ENCODE data around the gene H6PD.
"Not testable (repeated sequence)": the region's sequence is repeated elsewhere in the genome, so short reads cannot be mapped to it uniquely, and the experiment has no call there.

The H6PD gene

GRCh38 chr1:9299571-9300541, 65.3 kb downstream of the H6PD start:
- DNase-seq (ENCODE audit: low read depth), result not testable (repeated sequence)

GRCh38 chr1:9300573-9300972, 66.0 kb downstream of the H6PD start:
- no peak for DNase-seq (ENCODE audit: low read depth)

GRCh38 chr1:9302745-9303524, 68.4 kb downstream of the H6PD start:
- peak; percentile 79 for DNase-seq (ENCODE audit: low read depth)

- no peak for DNase-seq (ENCODE audit: low read depth)
These were observed 69.3 kb downstream of the H6PD start for GRCh38 chr1:9303916-9304315.

- no peak for DNase-seq (ENCODE audit: low read depth)
These were observed 70.6 kb downstream of the H6PD start for GRCh38 chr1:9305216-9305615.

- DNase-seq (ENCODE audit: low read depth), result no peak
These were observed 71.4 kb downstream of the H6PD start for GRCh38 chr1:9306006-9306405.

- no peak for DNase-seq (ENCODE audit: low read depth)
These were observed 72.7 kb downstream of the H6PD start for GRCh38 chr1:9307303-9307702.

GRCh38 chr1:9308236-9308785, 73.7 kb downstream of the H6PD start:
- no peak for DNase-seq (ENCODE audit: low read depth)

GRCh38 chr1:9309080-9309479, 74.5 kb downstream of the H6PD start:
- no peak for DNase-seq (ENCODE audit: low read depth)

- DNase-seq (ENCODE audit: low read depth), result no peak
These were observed 75.4 kb downstream of the H6PD start for GRCh38 chr1:9309991-9310390.

GRCh38 chr1:9311029-9311428, 76.5 kb downstream of the H6PD start:
- DNase-seq (ENCODE audit: low read depth), result no peak

- DNase-seq (ENCODE audit: low read depth), result no peak
These were observed 76.9 kb downstream of the H6PD start for GRCh38 chr1:9311479-9311878.

- DNase-seq (ENCODE audit: low read depth), result no peak
These were observed 77.7 kb downstream of the H6PD start for GRCh38 chr1:9312168-9312720.

- no peak for DNase-seq (ENCODE audit: low read depth)
These were observed 79.0 kb downstream of the H6PD start for GRCh38 chr1:9313576-9313975.

- no peak for DNase-seq (ENCODE audit: low read depth)
These were observed 79.5 kb downstream of the H6PD start for GRCh38 chr1:9314111-9314510.

GRCh38 chr1:9314711-9315379, 80.3 kb downstream of the H6PD start:
- DNase-seq (ENCODE audit: low read depth), result no peak

GRCh38 chr1:9315411-9316079, 81.0 kb downstream of the H6PD start:
- no peak for DNase-seq (ENCODE audit: low read depth)

GRCh38 chr1:9316080-9316444, 81.5 kb downstream of the H6PD start:
- no peak for DNase-seq (ENCODE audit: low read depth)

GRCh38 chr1:9316512-9316911, 81.9 kb downstream of the H6PD start:
- no peak for DNase-seq (ENCODE audit: low read depth)

GRCh38 chr1:9317072-9317471, 82.5 kb downstream of the H6PD start:
- DNase-seq (ENCODE audit: low read depth), result no peak
